CD4-positive, alpha-beta memory T cell (primary cell): ENCODE measurements around the gene EML2. TPM values are rescaled to one million over a fixed set of nuclear protein-coding genes. Genes with fewer than 3 reads are reported as not detected.

ENCODE experiments used
- CTCF ChIA-PET: fragments of 350-600 bp; sonication (Branson Sonifier 250); formaldehyde crosslinking; loops from one replicate; lab custom pipeline; 2021; ENCODE audit warnings: inconsistent platforms; ENCODE audit not compliant: partially characterized antibody; lab: Charles Lee
- POLR2A ChIA-PET: fragments of 350-600 bp; sonication (Branson Sonifier 250); formaldehyde crosslinking; loops from one replicate; lab custom pipeline; 2021; ENCODE audit not compliant: partially characterized antibody; lab: Charles Lee
- DNase-seq, 5 donors: peaks; one replicate each; pipeline versions ENCODE4 v3.0.0 to v3.0.0-alpha.2; 2020 to 2022; ENCODE audit warnings: mixed read lengths in 1 of 5
- H3K27ac ChIP-seq: one replicate; pipeline ENCODE4 v1.7.0; 2013; ENCODE audit warnings: low read depth, low read length
- H3K27me3 ChIP-seq: 2 replicates; pipeline ENCODE4 v1.7.0; 2013; ENCODE audit warnings: mild to moderate bottlenecking, low read length, moderate library complexity; ENCODE audit not compliant: insufficient read depth
- H3K36me3 ChIP-seq: 2 replicates; pipeline ENCODE4 v1.7.0; 2013; ENCODE audit warnings: mild to moderate bottlenecking, low read length, moderate library complexity; ENCODE audit not compliant: insufficient read depth
- H3K4me1 ChIP-seq: 2 replicates; pipeline ENCODE4 v1.7.0; 2013; ENCODE audit warnings: mild to moderate bottlenecking, low read length, moderate library complexity; ENCODE audit not compliant: insufficient read depth
- H3K4me3 ChIP-seq, 2 donors: one replicate each; pipeline ENCODE4 v1.7.0; 2013; ENCODE audit warnings: low read length in 2 of 2, mild to moderate bottlenecking in 1 of 2
- H3K9me3 ChIP-seq, 2 donors: one replicate each; pipeline ENCODE4 v1.7.0; 2013; ENCODE audit warnings: low read length in 2 of 2, control low read depth in 1 of 2; ENCODE audit not compliant: control insufficient read depth in 1 of 2
- H3K27ac Mint-ChIP-seq, 7 donors: one replicate each; pipeline ENCODE4 v1.8.0; 2020 to 2021; ENCODE audit warnings: mixed read lengths in 7 of 7, mild to moderate bottlenecking in 6 of 7, inconsistent platforms in 3 of 7, moderate library complexity in 3 of 7
- H3K27me3 Mint-ChIP-seq, 2 donors: one replicate each; pipeline ENCODE4 v1.8.0; 2020 to 2021; ENCODE audit warnings: mixed read lengths in 2 of 2
- H3K36me3 Mint-ChIP-seq, 2 donors: one replicate each; pipeline ENCODE4 v1.8.0; 2020 to 2021; ENCODE audit warnings: mixed read lengths in 2 of 2, inconsistent platforms in 1 of 2, mild to moderate bottlenecking in 1 of 2
- H3K4me1 Mint-ChIP-seq, 4 donors: one replicate each; pipeline ENCODE4 v1.8.0; 2020 to 2021; ENCODE audit warnings: mixed read lengths in 4 of 4, mild to moderate bottlenecking in 1 of 4
- H3K4me3 Mint-ChIP-seq, 8 donors: one replicate each; pipeline ENCODE4 v1.8.0; 2020 to 2021; ENCODE audit warnings: mixed read lengths in 8 of 8, mild to moderate bottlenecking in 7 of 8, moderate library complexity in 6 of 8, inconsistent platforms in 3 of 8
- H3K9me3 Mint-ChIP-seq, 8 donors: one replicate each; pipeline ENCODE4 v1.8.0; 2020 to 2021; ENCODE audit warnings: mixed read lengths in 8 of 8, mild to moderate bottlenecking in 5 of 8, inconsistent platforms in 3 of 8, moderate library complexity in 1 of 8
- intact Hi-C: fragments of 100-400 bp; cut with micrococcal nuclease; formaldehyde crosslinking; loops from one replicate; pipeline ENCODE4 v1.15.1; 2023
- polyA plus RNA-seq, 2 donors: library from polyadenylated mRNA; unstranded; fragments of 300-500 nt; fragmentation: Illumina TruSeq; gene quantifications; one replicate each; pipeline ENCODE4 v1.2.3, GENCODE V29; 2021
- total RNA-seq, 2 experiments: library from RNA; stranded (reverse); gene quantifications; one replicate each; pipeline ENCODE4 v1.2.3, GENCODE V29; 2021

Gene EML2
- total and polyA plus RNA-seq, 4 experiments from 2014 or later: 11.0 to 78.0 (median 48.8) TPM

GRCh38 chr19:45589768-45590167 lies 49.4 kb downstream of the EML2 start:
- H3K27me3 Mint-ChIP-seq: peaks cover 19 to 31% of the 10 kb centered on the region in 2 donors
- CTCF ChIA-PET: no interaction called here
- Histone ChIP-seq H3K36me3 (no peaks in the 10 kb centered on the region), H3K27me3 (peaks cover 3% of the 10 kb centered on the region), H3K9me3 (no peaks in the 10 kb centered on the region), H3K27ac (no peak overlapping the region), H3K4me3 (no peak overlapping the region), H3K4me1 (peaks cover 8% of the 10 kb centered on the region)
- H3K4me1 Mint-ChIP-seq: peaks cover 5 to 8% (median 7%) of the 10 kb centered on the region in 4 donors
- intact Hi-C loops: loop anchor here (10.0 kb wide), 1 partner anchor 405 kb away; the partner anchor contains the start of gene CCDC61
- H3K36me3 Mint-ChIP-seq: peaks cover 0 to 1% of the 10 kb centered on the region in 2 donors
- DNase-seq: no peak
- POLR2A ChIA-PET: no interaction called here
- no peak overlapping the region for H3K4me3 Mint-ChIP-seq
- H3K9me3 Mint-ChIP-seq: peaks cover 0 to 2% (median 0%) of the 10 kb centered on the region in 8 donors
- peak overlapping the region in 1 of 7 donors; percentile 22 for H3K27ac Mint-ChIP-seq

DNA sequence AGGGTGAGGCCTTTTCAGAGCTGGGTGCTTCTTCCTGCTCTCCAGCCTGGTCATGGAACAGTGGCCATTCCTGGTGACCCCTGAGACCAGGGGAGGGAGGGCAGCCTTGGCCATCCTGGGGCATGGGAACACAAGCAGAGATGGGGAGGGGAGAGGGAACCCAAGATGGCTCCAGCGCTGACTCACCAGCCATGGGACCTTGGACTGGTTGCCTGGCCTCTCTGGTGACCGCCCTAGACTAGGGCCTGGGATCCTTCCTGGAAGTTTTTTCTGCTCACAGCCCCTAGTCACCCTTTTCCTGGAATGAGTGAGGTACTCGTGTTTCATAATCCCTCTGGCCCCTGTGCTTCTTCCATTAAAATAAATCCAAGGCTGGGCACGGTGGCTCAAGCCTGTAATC lies 51.3 kb downstream of the EML2 start:
- Mint-ChIP-seq H3K4me1 (peaks cover 10 to 20% (median 13%) of the 10 kb centered on the region in 4 donors), H3K27me3 (peaks cover 19 to 29% of the 10 kb centered on the region in 2 donors), H3K27ac (no peak overlapping the region), H3K4me3 (no peak overlapping the region), H3K36me3 (peaks cover 0 to 3% of the 10 kb centered on the region in 2 donors), H3K9me3 (peaks cover 0 to 2% (median 0%) of the 10 kb centered on the region in 8 donors)
- ChIA-PET POLR2A (no interaction called here), CTCF (no interaction called here)
- Histone ChIP-seq H3K9me3 (no peaks in the 10 kb centered on the region), H3K27me3 (peaks cover 3% of the 10 kb centered on the region), H3K4me3 (no peak overlapping the region), H3K4me1 (peaks cover 11% of the 10 kb centered on the region), H3K36me3 (no peaks in the 10 kb centered on the region), H3K27ac (no peak overlapping the region)
- no peak for DNase-seq
- intact Hi-C loops: loop anchor here (10.0 kb wide), 1 partner anchor 407 kb away; the partner anchor contains the start of gene CCDC61

DNA sequence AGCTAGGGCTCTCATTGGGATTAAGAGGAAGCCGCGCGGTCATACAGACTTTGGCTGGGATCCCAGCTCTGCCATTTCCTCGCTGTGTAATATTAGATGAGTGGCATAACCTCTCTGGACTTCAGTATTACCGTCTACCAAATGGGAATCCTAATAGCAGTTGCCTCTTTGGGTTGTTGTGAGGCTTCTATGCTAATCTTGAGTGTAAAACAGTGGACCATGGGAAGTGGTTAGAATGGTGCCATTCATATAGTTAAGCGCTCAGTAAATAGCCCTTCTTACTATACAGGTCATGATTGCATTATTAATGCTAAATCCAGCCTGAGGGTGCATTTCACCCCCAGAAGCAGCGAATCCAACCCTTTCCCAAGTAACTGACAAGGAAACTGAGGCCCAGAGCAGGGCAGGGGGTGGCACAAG lies 54.0 kb downstream of the EML2 start:
- H3K27me3 Mint-ChIP-seq: peaks cover 8 to 10% of the 10 kb centered on the region in 2 donors
- H3K36me3 Mint-ChIP-seq: peaks cover 7 to 8% of the 10 kb centered on the region in 2 donors
- ChIA-PET CTCF (interaction anchor here (1.9 kb wide), 1 partner anchor 57 kb away, joined by 8 read pairs; no protein-coding TSS in a partner anchor), POLR2A (interaction anchor here (0.6 to 2.5 kb wide), 12 partner anchors 56 to 413 kb away, joined by 3 to 22 read pairs (median 5); partner anchors contain the start of genes FBXO46, FOSB, QPCTL and SNRPD2)
- no peak for DNase-seq
- intact Hi-C loops: loop anchor here (2.0 to 10.0 kb wide), 2 partner anchors 86 to 410 kb away; partner anchors contain the start of genes CCDC61 and PPM1N
- Histone ChIP-seq H3K4me3 (peak overlapping the region; percentile 84 to 85), H3K27me3 (no peaks in the 10 kb centered on the region), H3K27ac (peak overlapping the region; percentile 99), H3K4me1 (peaks cover 11% of the 10 kb centered on the region), H3K9me3 (no peaks in the 10 kb centered on the region), H3K36me3 (no peaks in the 10 kb centered on the region)
- H3K27ac Mint-ChIP-seq: peak overlapping the region; percentile 93 to 100 (median 98)
- peaks cover 7 to 26% (median 16%) of the 10 kb centered on the region in 4 donors for H3K4me1 Mint-ChIP-seq
- H3K4me3 Mint-ChIP-seq: peak overlapping the region; percentile 87 to 97 (median 93)
- no peaks in the 10 kb centered on the region for H3K9me3 Mint-ChIP-seq

GRCh38 chr19:45584332-45585157 lies 54.7 kb downstream of the EML2 start, which contains the start of gene OPA3:
Gene OPA3 (minus strand): TSS chr19:45584802. CDS start chr19:45584764, 38 bp downstream.
- peak within 1 kb of the TSS; percentile 84 to 99 for H3K4me3 ChIP-seq
- peaks cover 11% of the 10 kb centered on the region for H3K4me1 ChIP-seq
- Mint-ChIP-seq H3K4me3 (peak within 1 kb of the TSS; percentile 87 to 97 (median 93)), H3K27me3 (peaks cover 1 to 4% of the 10 kb centered on the region in 2 donors), H3K27ac (peak within 1 kb of the TSS; percentile 93 to 100 (median 98)), H3K4me1 (peaks cover 7 to 26% (median 16%) of the 10 kb centered on the region in 4 donors), H3K36me3 (peaks cover 7 to 8% of the 10 kb centered on the region in 2 donors), H3K9me3 (no peaks in the 10 kb centered on the region)
- ChIA-PET CTCF (interaction anchor here (1.0 to 1.9 kb wide), 4 partner anchors 30 to 145 kb away, joined by 3 to 8 read pairs (median 4); no protein-coding TSS in a partner anchor), POLR2A (interaction anchor here (0.6 to 2.5 kb wide), 13 partner anchors 57 to 413 kb away, joined by 3 to 22 read pairs (median 5); partner anchors contain the start of genes CCDC61, FBXO46, FOSB and QPCTL)
- peak; percentile 98 to 100 (median 99) for DNase-seq
- no peaks in the 10 kb centered on the region for H3K9me3 ChIP-seq
- H3K36me3 ChIP-seq: no peaks in the 10 kb centered on the region
- H3K27ac ChIP-seq: peak within 1 kb of the TSS; percentile 99
- intact Hi-C loops: loop anchor here (1.0 to 10.0 kb wide), 9 partner anchors 57 to 410 kb away; partner anchors contain the start of genes CCDC61, ERCC1, POLR1G and PPM1N
- H3K27me3 ChIP-seq: no peaks in the 10 kb centered on the region

DNA sequence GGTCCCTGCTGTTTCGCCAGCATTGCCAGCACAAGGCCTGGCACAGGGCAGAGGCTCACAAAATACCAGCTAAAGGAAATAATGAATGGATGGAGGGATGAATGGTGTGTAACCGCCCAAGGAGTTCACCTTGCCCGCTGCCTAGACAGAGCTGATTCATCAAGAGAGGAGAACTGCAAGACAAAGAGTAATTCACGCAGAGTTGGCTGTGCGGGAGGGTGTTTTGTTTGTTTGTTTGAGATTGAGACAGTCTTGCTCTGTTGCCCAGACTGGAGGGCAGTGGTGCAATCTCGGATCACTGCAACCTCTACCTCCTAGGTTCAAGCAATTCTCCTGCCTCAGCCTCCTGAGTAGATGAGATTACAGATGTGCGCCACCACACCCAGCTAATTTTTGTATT lies 57.6 kb downstream of the EML2 start:
- H3K4me3 ChIP-seq: no peak overlapping the region
- no peaks in the 10 kb centered on the region for H3K36me3 ChIP-seq
- POLR2A ChIA-PET: interaction anchor here (1.0 kb wide), 1 partner anchor 60 kb away, joined by 3 read pairs; no protein-coding TSS in a partner anchor
- peaks cover 11% of the 10 kb centered on the region for H3K4me1 ChIP-seq
- CTCF ChIA-PET: interaction anchor here (1.2 kb wide), 2 partner anchors 14 to 23 kb away, joined by 3 to 5 read pairs; no protein-coding TSS in a partner anchor
- H3K4me1 Mint-ChIP-seq: peaks cover 9 to 35% (median 20%) of the 10 kb centered on the region in 4 donors
- intact Hi-C loops: loop anchor here (5.0 to 10.0 kb wide), 2 partner anchors 159 to 413 kb away; partner anchors contain the start of genes CCDC61 and ERCC1
- no peaks in the 10 kb centered on the region for H3K27me3 ChIP-seq
- peak overlapping the region in 5 of 8 donors; percentile 10 to 65 (median 39) for H3K4me3 Mint-ChIP-seq
- DNase-seq: no peak
- H3K27ac ChIP-seq: no peak overlapping the region
- H3K9me3 Mint-ChIP-seq: no peaks in the 10 kb centered on the region
- peak overlapping the region in 3 of 7 donors; percentile 30 to 59 (median 32) for H3K27ac Mint-ChIP-seq
- H3K9me3 ChIP-seq: no peaks in the 10 kb centered on the region
- peaks cover 7 to 9% of the 10 kb centered on the region in 2 donors for H3K36me3 Mint-ChIP-seq
- H3K27me3 Mint-ChIP-seq: no peaks in the 10 kb centered on the region

DNA sequence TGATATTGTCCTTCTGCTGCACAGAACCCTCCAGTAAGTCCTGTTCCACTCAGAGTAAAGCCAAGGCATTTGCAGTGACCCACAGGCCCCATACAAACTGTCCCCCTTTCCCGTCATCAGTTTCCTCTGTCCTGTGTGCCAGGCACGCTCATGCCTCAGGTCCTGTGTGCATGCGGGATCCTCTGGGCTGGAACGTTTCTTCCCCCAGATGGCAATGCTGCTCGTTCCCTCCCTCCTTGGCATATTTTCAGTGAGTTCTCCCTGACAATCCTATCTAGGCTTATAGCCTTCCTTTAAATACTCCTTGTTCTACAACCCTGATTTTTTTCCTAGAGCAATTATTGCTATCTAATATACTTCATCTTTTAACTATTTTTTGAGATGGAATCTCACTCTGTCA lies 60.3 kb downstream of the EML2 start:
- intact Hi-C loops: no loop called here

More for the DNA sequence above, 60.3 kb downstream of the EML2 start:
- Histone ChIP-seq H3K4me3 (no peak overlapping the region), H3K4me1 (peaks cover 3% of the 10 kb centered on the region), H3K27ac (no peak overlapping the region), H3K9me3 (no peaks in the 10 kb centered on the region), H3K36me3 (no peaks in the 10 kb centered on the region), H3K27me3 (no peaks in the 10 kb centered on the region)
- Mint-ChIP-seq H3K36me3 (peaks cover 6 to 7% of the 10 kb centered on the region in 2 donors), H3K27me3 (no peaks in the 10 kb centered on the region), H3K27ac (peak overlapping the region in 1 of 7 donors; percentile 47), H3K4me3 (no peak overlapping the region), H3K4me1 (peaks cover 7 to 24% (median 9%) of the 10 kb centered on the region in 4 donors), H3K9me3 (no peaks in the 10 kb centered on the region)
- CTCF ChIA-PET: no interaction called here
- POLR2A ChIA-PET: no interaction called here
- DNase-seq: no peak
